EH (cell line): ENCODE measurements around the gene SEMA5B.

Source experiments
- DNase-seq: peaks from one replicate; pipeline ENCODE4 v3.0.0-alpha.2; 2015; ENCODE audit warnings: low read depth

SEMA5B gene

GRCh38 chr3:122890720-122891220 lies 136.8 kb downstream of the SEMA5B start:
- DNase-seq, result no peak

GRCh38 chr3:122890077-122890719 lies 137.4 kb downstream of the SEMA5B start:
- peak; percentile 48 for DNase-seq

DNA sequence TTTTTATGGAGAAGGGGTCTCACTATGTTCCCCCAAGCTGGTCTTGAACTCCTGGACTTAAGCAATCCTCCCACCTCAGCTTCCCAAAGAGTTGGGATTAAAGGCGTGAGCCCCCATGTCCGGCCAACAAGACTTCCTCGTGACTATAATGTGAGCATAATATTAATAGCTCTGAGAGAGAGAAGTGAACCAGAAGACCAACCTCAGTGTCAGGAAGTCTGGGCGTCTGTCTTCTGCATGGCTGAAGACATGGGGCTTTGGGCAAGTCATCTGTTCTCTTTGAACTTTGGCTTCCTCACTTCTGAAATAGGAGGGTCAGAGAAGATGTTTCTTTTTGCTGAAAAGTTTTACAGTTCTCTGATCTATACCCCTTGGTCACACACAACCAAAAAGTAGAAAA lies 140.6 kb downstream of the SEMA5B start:
- DNase-seq, result no peak

DNA sequence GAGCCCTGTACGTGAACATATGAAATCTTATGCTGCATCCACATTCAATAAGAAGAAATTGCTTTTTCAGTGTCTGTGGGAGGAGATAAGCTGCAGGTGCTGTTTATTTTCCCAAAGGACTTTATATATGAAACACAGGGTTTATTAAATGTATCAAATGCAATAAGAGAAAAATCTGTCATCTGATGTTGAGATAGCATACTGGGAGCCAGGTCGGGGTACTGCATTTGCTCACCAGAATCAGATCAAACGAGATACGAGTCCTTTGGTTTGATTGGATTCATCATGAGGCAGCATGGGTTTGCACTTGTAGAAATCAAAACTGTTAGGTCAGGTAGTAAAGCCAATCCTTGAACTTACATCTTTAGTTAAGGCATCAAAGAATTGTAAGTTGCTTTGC lies 141.3 kb downstream of the SEMA5B start:
- DNase-seq, result no peak

DNA sequence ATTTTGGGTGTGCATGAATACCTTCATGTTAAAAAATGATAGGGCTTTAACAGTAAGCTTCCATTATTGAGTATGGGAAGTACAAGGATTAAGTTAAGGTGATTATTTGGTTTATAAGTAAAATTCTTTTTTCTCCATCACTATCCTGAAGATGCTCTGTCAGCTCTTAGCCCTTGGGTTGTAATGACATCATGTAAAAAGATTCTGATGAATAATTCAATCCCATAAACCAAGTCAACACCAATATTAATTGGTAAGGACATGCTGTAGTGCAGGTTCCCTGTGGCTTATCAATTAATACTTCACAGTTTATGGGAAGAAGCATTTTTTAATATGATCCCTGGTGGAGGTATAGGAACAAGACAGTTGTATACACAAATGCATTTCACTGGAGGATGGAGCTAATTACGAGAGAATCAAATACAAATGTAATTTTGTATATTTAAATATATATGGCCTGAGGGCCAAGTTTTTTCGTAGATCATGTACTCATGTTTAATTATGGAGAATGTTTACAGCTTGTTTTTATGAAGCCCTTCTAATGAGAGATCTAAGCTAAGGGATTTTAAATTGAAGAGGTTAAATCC lies 145.1 kb downstream of the SEMA5B start:
- no peak for DNase-seq

GRCh38 chr3:122880624-122881023 lies 146.9 kb downstream of the SEMA5B start:
- no peak for DNase-seq

DNA sequence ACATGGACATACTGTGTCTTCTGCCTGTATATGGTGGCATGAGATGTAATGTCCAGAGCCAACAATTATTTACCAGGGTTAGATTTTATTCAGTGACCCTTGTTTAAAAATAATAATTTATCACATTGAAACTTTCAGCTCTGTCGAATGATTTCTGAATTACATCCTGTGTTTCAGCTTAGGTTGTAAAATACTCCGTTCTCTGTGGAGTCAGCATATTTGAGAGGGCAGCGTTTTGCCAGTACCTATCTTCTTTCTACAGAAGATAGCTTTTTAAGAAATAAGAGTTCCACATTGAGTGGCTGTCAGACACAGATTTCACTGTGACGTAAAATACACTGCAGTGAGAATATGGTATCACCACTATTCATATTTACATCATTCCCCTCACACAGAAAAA lies 147.4 kb downstream of the SEMA5B start:
- no peak for DNase-seq

DNA sequence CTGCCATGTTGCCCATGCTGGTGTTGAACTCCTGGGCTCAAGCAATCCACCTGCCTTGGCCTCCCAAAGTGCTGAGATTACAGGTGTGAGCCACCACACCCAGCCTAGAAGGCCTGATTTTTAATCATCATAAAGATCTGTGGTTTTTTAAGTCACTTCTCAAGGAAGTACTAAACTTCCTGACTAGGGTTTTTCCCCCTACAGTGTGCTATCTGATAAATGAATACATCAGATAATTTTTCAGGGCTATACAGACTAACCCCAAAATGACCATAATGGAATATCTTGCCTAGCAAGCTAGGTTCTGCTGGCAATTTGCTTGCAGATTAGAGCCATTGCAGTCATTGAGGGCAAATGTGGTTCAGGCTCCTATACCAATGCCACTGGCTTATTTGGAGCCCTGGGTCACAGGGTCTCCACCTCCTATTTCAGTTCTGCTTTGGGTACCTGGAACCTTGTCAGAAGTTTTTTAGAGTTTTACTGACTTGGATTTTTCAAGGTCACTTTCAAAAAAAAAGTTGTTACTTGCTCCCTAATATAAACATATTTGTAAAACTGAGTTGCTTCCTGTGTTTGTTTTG lies 151.9 kb downstream of the SEMA5B start:
- no peak for DNase-seq

DNA sequence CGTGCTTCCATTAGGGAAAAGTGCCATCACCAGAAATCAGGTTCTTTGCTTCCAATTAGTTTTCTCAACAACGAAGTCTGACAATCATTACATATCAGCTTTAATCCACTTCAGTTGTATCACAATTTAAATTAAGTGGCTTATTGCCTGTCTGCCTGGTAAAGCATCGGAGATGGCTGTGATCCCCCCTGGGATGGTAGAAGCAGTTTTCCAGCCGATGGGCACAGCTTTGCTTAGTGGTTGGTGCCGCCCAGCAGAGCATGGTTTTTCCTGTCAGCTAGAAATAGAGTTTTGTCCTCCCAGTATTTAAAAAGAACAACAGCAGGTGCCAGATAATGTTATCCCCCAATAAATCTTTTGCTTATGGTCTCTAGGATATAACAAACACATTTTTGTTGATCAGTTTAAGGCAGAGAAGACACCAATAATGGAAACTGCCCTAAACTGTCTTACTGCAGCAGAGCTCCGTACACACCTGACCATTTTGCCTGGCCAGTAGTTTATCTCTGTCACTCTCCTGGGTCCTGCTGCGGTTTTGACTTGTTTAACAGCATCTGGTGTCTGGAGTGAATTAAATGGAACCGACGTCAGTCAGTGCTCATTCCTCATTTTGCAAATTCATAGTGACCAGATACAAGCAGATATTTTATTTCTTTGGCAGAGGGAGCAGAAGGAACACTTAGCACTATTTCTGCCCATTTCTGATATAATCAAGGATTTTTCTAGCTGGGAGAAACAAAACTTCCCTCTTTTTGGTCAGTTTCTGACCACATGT lies 153.6 kb downstream of the SEMA5B start:
- no peak for DNase-seq

DNA sequence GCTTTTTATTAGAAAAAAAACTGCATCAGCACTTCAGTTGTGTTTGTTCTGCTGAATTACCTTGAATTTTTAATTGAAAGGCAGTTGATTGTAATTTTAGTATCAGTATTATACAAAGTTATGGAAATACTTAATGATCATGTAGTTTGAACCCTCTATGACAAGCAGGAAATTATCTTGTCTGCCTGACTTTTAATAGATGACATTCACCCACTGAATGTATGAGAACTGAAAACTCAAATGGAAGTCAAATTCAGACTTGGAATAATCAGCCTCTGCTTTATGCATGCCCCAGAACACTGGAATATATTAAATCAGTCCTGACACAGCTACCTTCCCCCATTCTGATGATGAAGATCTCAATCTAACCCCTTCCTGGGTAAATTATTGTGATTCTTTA lies 159.2 kb downstream of the SEMA5B start:
- DNase-seq, result no peak

DNA sequence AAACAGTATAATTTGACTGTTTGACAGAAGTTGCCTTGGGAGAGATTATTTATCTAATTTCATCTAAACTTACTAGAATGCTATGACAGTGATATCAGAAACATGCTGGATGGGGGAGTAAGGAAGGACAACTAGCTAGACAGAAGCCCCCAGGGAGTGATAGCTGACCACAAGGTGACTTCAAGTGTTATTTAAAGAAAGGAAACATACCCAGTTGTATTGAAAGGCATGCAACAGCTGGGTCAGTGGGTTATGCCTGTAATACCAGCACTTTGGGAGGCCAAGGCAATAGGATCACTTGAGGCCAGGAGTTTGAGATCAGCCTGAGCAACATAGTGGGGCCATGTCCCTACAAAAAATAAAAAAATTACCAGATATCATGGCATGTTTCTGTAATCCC lies 163.1 kb downstream of the SEMA5B start:
- no peak for DNase-seq

DNA sequence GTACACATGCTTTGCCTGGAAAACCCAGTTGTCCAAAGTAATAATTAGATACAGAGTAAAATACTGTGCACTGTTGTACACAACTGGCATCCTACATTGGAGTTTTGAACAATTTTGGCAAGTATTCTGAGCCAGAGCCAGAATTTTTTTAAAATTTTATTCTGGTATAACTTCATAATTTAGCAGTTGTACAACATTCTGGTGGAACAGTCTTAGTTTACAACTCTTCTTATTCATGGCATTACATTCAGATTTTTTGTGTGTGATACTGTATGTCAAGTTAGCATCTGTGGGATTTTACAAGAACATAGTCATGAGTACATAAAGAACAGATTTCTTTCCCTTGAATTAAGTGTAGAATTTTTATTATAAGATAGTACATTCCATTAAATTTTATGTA lies 165.2 kb downstream of the SEMA5B start:
- DNase-seq, result no peak
